PC-3 (cell line): Measurements from ENCODE around the gene SCUBE1. TPM values are rescaled to one million over a fixed set of nuclear protein-coding genes. Genes with fewer than 3 reads are reported as not detected.

Experiments
- ATAC-seq: fragments of 200-7000 bp; cut with Tn5 transposase; 2 replicates; pipeline ENCODE4 v1.9.1; 2020; ENCODE audit warnings: mild to moderate bottlenecking, moderate library complexity
- BruUV-seq: library from RNA; stranded (reverse); fragments of 400-500 nt; replicated peaks from 2 replicates; lab custom pipeline; 2021; lab: Mats Ljungman, UMichigan
- CTCF ChIA-PET: fragments of 300-600 bp; sonication (Branson Sonifier 250); formaldehyde crosslinking; loops from one replicate; lab custom pipeline; 2022; ENCODE audit warnings: antibody characterized with exemption; lab: Charles Lee
- POLR2A ChIA-PET: fragments of 300-600 bp; sonication (Branson Sonifier 250); formaldehyde crosslinking; loops from one replicate; lab custom pipeline; 2022; ENCODE audit warnings: antibody characterized with exemption; ENCODE audit not compliant: unreplicated experiment; lab: Charles Lee
- DNase-seq: peaks from one replicate; pipeline ENCODE4 v3.0.0-alpha.2; 2015
- H2AFZ ChIP-seq: fragments of 300-600 bp; sonication (generic); 2 replicates; pipeline ENCODE4 v1.6.0; 2016; ENCODE audit warnings: antibody characterized with exemption, low read length
- H3F3A ChIP-seq: fragments of 300-600 bp; sonication (generic); one replicate; pipeline ENCODE4 v1.6.0; 2017; ENCODE audit warnings: antibody characterized with exemption, low read length, control low read depth, mild to moderate bottlenecking; ENCODE audit not compliant: unreplicated experiment
- H3K27ac ChIP-seq: fragments of 300-600 bp; sonication (generic); 2 replicates; pipeline ENCODE4 v1.5.1; 2016; ENCODE audit warnings: mild to moderate bottlenecking, low read length
- H3K27me3 ChIP-seq: fragments of 300-600 bp; sonication (generic); 2 replicates; pipeline ENCODE4 v1.6.1; 2016; ENCODE audit warnings: low read length, mixed read lengths
- H3K36me3 ChIP-seq: fragments of 300-600 bp; sonication (generic); 2 replicates; pipeline ENCODE4 v1.6.1; 2016; ENCODE audit warnings: low read depth, mixed run types, low read length, mixed read lengths
- H3K4me1 ChIP-seq: fragments of 300-600 bp; sonication (generic); 2 replicates; pipeline ENCODE4 v1.5.1; 2016; ENCODE audit warnings: low read length; ENCODE audit not compliant: insufficient read depth
- H3K4me2 ChIP-seq: fragments of 300-600 bp; sonication (generic); 2 replicates; pipeline ENCODE4 v1.6.0; 2016; ENCODE audit warnings: low read length
- H3K4me3 ChIP-seq: fragments of 300-600 bp; sonication (generic); 2 replicates; pipeline ENCODE4 v1.5.1; 2016; ENCODE audit warnings: mild to moderate bottlenecking, low read length, mixed read lengths
- H3K79me2 ChIP-seq: fragments of 300-600 bp; sonication (generic); 2 replicates; pipeline ENCODE4 v1.6.1; 2017; ENCODE audit warnings: low read length, mixed read lengths
- H3K9ac ChIP-seq: fragments of 300-600 bp; sonication (generic); 2 replicates; pipeline ENCODE4 v1.6.0; 2016; ENCODE audit warnings: mild to moderate bottlenecking, low read length
- H3K9me2 ChIP-seq: fragments of 300-600 bp; sonication (generic); replicated peaks from 2 replicates; pipeline ENCODE4 v1.6.1; 2016; ENCODE audit warnings: mixed run types, low read length, mixed read lengths
- H3K9me3 ChIP-seq: fragments of 300-600 bp; sonication (generic); 2 replicates; pipeline ENCODE4 v1.6.1; 2016; ENCODE audit warnings: low read length, mixed read lengths
- H4K20me1 ChIP-seq: fragments of 300-600 bp; sonication (generic); 2 replicates; pipeline ENCODE4 v1.6.1; 2016; ENCODE audit warnings: low read length, mixed read lengths
- EZH2 ChIP-seq: fragments of 300-600 bp; sonication (generic); IDR thresholded peaks from one replicate; pipeline ENCODE4 v1.6.1; 2017; ENCODE audit warnings: antibody characterized with exemption, mild to moderate bottlenecking, low read length; ENCODE audit not compliant: unreplicated experiment
- EZH2phosphoT487 ChIP-seq: fragments of 300-600 bp; sonication (generic); IDR thresholded peaks from 2 replicates; pipeline ENCODE4 v1.6.1; 2018; ENCODE audit warnings: mild to moderate bottlenecking, antibody characterized with exemption, low read length, borderline replicate concordance
- intact Hi-C: fragments of 100-400 bp; cut with micrococcal nuclease; formaldehyde crosslinking; loops from 2 replicates; pipeline ENCODE4 v1.9.0; 2023
- total RNA-seq: library from RNA; depleted of rRNA; stranded (reverse); fragments of >200 nt; gene quantifications from 2 replicates; pipeline ENCODE4 v1.2.3, GENCODE V29; 2014
- TF ChIP-seq, protein P1 (sequence below): fragments of 300-600 bp; sonication (generic); conservative IDR thresholded peaks from 2 replicates; pipeline ENCODE4 v1.5.1; 2017; ENCODE audit warnings: antibody characterized with exemption, low read depth, mild to moderate bottlenecking, low read length

Gene SCUBE1
- total RNA-seq, 1 experiment from 2014 or later, result not detected

DNA sequence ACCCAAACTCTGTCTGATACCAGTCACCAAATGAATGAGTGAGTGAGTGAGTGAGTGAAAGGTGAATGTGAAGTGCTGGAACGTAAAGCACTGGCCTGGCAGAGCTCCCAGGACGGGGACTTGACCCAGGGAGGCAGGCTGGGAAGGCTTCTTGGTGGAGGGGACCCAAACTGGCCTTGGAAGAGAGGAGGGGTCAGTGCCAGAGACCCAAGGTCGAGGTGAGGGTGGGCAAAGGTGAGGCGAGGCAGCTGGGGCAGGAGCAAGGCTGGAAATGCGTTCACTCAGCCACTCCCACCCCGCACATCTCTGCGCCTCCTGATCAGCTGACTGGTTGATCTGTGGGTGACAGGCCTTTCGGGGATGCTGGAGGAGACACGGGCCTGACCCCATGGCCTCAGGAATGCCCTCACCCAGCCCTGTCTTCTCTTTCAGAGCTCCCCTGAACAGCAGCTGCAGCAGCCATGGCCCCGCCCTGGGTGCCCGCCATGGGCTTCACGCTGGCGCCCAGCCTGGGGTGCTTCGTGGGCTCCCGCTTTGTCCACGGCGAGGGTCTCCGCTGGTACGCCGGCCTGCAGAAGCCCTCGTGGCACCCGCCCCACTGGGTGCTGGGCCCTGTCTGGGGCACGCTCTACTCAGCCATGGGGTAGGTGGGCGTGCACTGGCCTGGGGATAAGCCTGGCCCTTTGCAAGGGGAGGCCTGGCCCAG, 184.2 kb downstream of the SCUBE1 start:
- no peaks in the 10 kb centered on the region for H3K27me3 ChIP-seq
- intact Hi-C loops, result no loop called here
- peaks cover 42% of the 10 kb centered on the region for H3K79me2 ChIP-seq
- no peaks in the 10 kb centered on the region for H3F3A ChIP-seq
- no TSS peak for BruUV-seq
- H3K9ac ChIP-seq, result no peak overlapping the region
- H3K9me3 ChIP-seq, result no peaks in the 10 kb centered on the region
- TF ChIP-seq EZH2phosphoT487, result no peak
- no peak for ATAC-seq
- H3K9me2 ChIP-seq, result no peaks in the 10 kb centered on the region
- CTCF ChIA-PET, result no interaction called here
- no peak overlapping the region for H3K4me2 ChIP-seq
- no peak overlapping the region for H2AFZ ChIP-seq
- H3K4me3 ChIP-seq, result no peak overlapping the region
- DNase-seq, result no peak
- H3K27ac ChIP-seq, result no peak overlapping the region
- POLR2A ChIA-PET, result no interaction called here
- H3K4me1 ChIP-seq, result peaks cover 7% of the 10 kb centered on the region; the same call in 1 of the 2 replicates
- H4K20me1 ChIP-seq, result peaks cover 10% of the 10 kb centered on the region; the same call in 1 of the 2 replicates
- no peaks in the 10 kb centered on the region; the same call in 1 of the 2 replicates for H3K36me3 ChIP-seq

DNA sequence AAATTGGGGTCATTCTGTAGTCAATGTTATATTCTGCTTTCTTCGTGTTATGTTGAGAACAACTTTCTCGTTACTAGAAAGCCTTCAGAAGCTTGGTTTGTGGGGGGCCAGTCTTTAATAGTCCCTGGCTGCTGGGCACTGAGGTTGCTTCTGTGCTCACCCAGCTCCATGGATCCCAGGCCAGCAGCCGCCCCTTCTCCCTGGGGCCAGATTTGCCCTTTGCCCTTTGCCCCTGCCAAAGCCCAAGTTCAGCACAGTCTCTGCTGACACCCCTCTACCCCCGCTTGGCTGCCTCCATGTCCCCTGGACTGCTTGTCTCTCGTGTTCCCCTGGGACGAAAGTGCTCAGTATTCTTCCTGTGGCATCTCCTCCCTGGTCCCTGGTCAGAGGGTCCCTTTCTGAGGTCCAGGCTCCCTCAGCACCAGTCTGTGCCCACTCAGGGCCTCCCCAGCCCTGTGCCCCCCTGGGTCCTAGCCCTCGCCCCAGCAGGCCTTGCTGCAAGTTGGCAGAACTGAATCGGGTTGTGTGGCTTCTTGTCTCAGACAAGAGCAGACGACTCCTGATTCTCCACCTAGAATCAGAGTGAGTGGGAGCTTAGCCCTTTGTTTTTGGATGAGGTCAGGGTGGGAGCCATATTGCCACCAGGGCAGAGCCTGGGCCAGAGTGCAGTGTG, 185.2 kb downstream of the SCUBE1 start:
- H3K9me3 ChIP-seq, result no peaks in the 10 kb centered on the region
- POLR2A ChIA-PET, result no interaction called here
- no peaks in the 10 kb centered on the region for H3K27me3 ChIP-seq
- peaks cover 10% of the 10 kb centered on the region; the same call in 1 of the 2 replicates for H4K20me1 ChIP-seq
- H3K79me2 ChIP-seq, result peaks cover 50% of the 10 kb centered on the region
- ATAC-seq, result no peak
- H2AFZ ChIP-seq, result no peak overlapping the region
- no peak for DNase-seq
- H3K9me2 ChIP-seq, result no peaks in the 10 kb centered on the region
- TF ChIP-seq, protein P1, sequence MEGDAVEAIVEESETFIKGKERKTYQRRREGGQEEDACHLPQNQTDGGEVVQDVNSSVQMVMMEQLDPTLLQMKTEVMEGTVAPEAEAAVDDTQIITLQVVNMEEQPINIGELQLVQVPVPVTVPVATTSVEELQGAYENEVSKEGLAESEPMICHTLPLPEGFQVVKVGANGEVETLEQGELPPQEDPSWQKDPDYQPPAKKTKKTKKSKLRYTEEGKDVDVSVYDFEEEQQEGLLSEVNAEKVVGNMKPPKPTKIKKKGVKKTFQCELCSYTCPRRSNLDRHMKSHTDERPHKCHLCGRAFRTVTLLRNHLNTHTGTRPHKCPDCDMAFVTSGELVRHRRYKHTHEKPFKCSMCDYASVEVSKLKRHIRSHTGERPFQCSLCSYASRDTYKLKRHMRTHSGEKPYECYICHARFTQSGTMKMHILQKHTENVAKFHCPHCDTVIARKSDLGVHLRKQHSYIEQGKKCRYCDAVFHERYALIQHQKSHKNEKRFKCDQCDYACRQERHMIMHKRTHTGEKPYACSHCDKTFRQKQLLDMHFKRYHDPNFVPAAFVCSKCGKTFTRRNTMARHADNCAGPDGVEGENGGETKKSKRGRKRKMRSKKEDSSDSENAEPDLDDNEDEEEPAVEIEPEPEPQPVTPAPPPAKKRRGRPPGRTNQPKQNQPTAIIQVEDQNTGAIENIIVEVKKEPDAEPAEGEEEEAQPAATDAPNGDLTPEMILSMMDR, result no peak
- TF ChIP-seq EZH2, result no peak
- TF ChIP-seq EZH2phosphoT487, result no peak
- intact Hi-C loops, result no loop called here
- no peak overlapping the region for H3K4me3 ChIP-seq
- peaks cover 9% of the 10 kb centered on the region; the same call in 1 of the 2 replicates for H3K4me1 ChIP-seq
- H3K9ac ChIP-seq, result no peak overlapping the region
- BruUV-seq, result no TSS peak
- CTCF ChIA-PET, result no interaction called here
- no peaks in the 10 kb centered on the region; the same call in 1 of the 2 replicates for H3K36me3 ChIP-seq
- no peaks in the 10 kb centered on the region for H3F3A ChIP-seq
- no peak overlapping the region for H3K27ac ChIP-seq
- H3K4me2 ChIP-seq, result no peak overlapping the region

DNA sequence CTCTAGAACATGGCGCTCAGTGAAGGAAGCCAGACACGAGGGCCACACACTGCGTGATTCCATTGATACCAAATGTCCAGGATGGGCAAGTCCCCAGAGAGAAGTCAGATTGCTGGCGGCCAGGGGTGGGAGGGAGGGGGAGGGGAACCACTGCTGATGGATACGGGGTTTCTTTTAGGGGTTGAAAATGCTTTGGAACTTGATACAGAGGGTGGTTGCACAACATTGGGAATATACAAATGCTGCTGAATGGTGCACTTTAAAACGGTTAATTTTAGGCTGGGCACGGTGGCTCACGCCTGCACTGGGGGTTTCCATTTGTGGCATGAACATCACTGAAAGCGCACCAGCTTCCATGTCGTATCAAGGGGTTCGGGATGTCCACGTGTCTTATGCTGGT, 186.8 kb downstream of the SCUBE1 start:
- Histone ChIP-seq H3K4me2 (no peak overlapping the region), H4K20me1 (peaks cover 10% of the 10 kb centered on the region; the same call in 1 of the 2 replicates), H3K36me3 (no peaks in the 10 kb centered on the region; the same call in 1 of the 2 replicates), H3K79me2 (peaks cover 66% of the 10 kb centered on the region), H3F3A (no peaks in the 10 kb centered on the region), H2AFZ (no peak overlapping the region), H3K27me3 (no peaks in the 10 kb centered on the region), H3K27ac (no peak overlapping the region), H3K9me2 (no peaks in the 10 kb centered on the region), H3K9ac (no peak overlapping the region), H3K4me1 (peaks cover 13% of the 10 kb centered on the region; the same call in 1 of the 2 replicates), H3K4me3 (no peak overlapping the region), H3K9me3 (no peaks in the 10 kb centered on the region)
- ATAC-seq (no peak), DNase-seq (no peak)
- CTCF ChIA-PET, result no interaction called here
- intact Hi-C loops, result no loop called here
- TF ChIP-seq EZH2phosphoT487 (no peak), EZH2 (no peak)
- TF ChIP-seq, protein P1, result no peak
- no TSS peak for BruUV-seq
- POLR2A ChIA-PET, result no interaction called here
